GM12872 (cell line): Measurements from ENCODE around the gene PHACTR3.

Experiments used
- CTCF ChIP-seq: IDR thresholded peaks from 3 replicates; pipeline ENCODE4 v1.5.1; 2011; ENCODE audit warnings: low read depth, mild to moderate bottlenecking, low read length, moderate library complexity; ENCODE audit not compliant: insufficient read depth

PHACTR3 gene

GRCh38 chr20:59804871-59805665 lies 200.7 kb downstream of the PHACTR3 start:
- TF ChIP-seq CTCF: no peak

GRCh38 chr20:59805786-59806577 lies 201.6 kb downstream of the PHACTR3 start:
- no peak for TF ChIP-seq CTCF

GRCh38 chr20:59806578-59806975 lies 202.2 kb downstream of the PHACTR3 start:
- TF ChIP-seq CTCF: no peak

- TF ChIP-seq CTCF: no peak
These were observed 203.8 kb downstream of the PHACTR3 start for GRCh38 chr20:59807909-59808728.

- no peak for TF ChIP-seq CTCF
These were observed 204.5 kb downstream of the PHACTR3 start for GRCh38 chr20:59808729-59809381.

GRCh38 chr20:59809630-59810448 lies 205.5 kb downstream of the PHACTR3 start:
- TF ChIP-seq CTCF: no peak
